GM19025 (cell line): Measurements from ENCODE around the gene FAM186B.
"Not testable (repeated sequence)": the region's sequence is repeated elsewhere in the genome, so short reads cannot be mapped to it uniquely, and the experiment has no call there.

Experiments used
- ATAC-seq: cut with Tn5 transposase; IDR thresholded peaks from one replicate; pipeline ENCODE4 v1.9.1; 2021; ENCODE audit warnings: mild to moderate bottlenecking, low read depth, moderate library complexity; ENCODE audit not compliant: unreplicated experiment

Gene FAM186B

DNA sequence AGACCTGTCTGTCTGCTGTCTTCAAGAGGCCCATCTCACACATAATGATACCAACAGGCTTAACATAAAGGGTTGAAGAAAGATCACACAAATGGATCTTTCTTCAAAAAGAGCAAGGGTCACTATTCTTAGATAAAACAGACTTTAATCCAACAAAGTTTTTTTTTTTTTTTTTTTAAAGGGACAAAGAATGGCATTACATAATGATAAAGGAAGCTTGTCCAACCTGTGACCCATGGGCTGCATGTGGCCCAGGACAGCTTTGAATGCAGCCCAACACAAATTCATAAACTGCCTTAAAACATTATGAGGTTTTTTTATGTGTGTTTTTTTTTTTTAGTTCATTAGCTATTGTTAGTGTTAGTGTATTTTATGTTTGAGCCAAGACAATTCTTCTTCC is 6.8 kb upstream of the FAM186B start:
- no peak for ATAC-seq

- ATAC-seq: not testable (repeated sequence)
Measured at GRCh38 chr12:49610785-49611184, 5.3 kb upstream of the FAM186B start.

GRCh38 chr12:49609875-49610154 is 4.4 kb upstream of the FAM186B start:
- no peak for ATAC-seq

- ATAC-seq: no peak
Measured at GRCh38 chr12:49609059-49609874, 3.8 kb upstream of the FAM186B start.

DNA sequence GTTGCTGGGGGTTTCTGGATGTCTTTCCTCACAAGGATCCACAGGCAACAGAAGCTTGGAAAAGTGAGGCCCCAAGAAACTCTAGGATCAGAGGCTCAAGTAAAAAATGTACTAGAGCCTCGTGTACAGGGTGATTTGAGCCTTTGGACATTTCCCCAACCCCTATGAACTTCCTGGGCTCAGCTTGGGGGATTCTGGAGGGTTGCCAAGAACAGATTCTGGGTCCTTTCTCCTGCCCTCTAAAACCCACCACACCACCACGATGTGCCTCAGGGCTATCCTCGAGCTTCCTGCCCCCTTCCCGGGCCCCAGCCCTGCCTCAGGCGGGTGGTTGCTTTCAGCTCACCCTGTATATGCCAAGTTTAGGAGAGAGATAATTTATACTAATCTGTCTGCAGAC is 583 bp downstream of the FAM186B start:
- no peak for ATAC-seq

DNA sequence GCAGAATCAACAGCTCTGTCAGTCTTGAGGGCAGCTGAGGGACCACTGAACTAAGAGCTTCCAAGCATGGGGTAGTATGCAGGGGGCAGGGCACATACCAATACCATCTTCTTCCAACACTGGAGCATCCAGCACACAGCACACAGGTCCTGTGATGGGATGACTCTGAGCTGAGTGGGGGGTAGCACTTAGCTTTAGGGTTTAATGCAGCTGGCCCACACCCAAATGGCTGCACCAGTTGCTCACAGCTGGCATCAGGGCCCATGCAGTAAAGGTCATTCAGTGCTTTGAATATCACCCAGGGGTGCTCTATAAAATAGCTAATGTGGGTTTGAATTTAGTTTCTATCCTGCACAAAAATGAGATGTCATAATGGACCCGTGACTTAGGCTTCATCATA is 1.7 kb downstream of the FAM186B start:
- no peak for ATAC-seq

GRCh38 chr12:49599961-49600360 is 5.5 kb downstream of the FAM186B start:
- ATAC-seq: no peak

GRCh38 chr12:49598527-49598926 is 6.9 kb downstream of the FAM186B start:
- no peak for ATAC-seq

GRCh38 chr12:49588721-49589516 is 16.5 kb downstream of the FAM186B start:
- no peak for ATAC-seq

GRCh38 chr12:49588281-49588680 is 17.2 kb downstream of the FAM186B start:
- ATAC-seq: no peak

DNA sequence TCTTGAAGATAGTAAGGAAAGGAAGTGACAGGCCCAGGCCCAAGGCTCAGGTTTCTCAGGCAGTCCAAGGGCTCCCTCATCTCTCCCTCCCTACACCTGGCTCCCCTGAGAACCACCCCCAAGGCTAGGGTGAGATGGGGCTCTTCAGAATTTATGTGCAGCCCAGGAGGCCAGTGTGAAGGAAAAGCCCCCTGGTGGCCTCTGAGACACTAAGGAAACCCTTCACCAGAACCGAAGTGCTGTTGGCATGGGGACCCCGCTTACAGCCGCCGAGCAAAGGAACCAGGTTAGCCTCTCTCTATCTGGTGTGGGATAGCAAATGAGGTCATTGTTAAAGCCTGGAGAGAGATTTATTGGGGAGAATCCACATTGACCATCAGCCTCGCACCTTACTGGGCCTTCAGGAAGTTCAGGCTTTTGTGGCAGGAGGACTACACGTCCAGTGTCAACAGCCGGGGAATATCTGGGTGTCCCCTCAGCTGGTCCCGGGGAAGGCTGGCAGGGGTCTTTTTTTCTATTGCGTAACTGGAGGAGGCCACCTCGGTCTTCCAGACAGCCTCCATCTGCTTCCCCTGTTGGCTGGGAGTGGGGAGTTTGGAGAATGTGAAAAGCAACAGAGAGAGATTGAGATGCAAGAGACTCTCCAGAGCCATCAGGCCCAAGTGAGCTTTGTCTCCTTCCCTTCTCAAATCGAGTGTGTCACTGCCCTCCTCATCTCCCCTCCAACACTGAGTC is 18.1 kb downstream of the FAM186B start:
- ATAC-seq: no peak

- no peak for ATAC-seq
Measured at GRCh38 chr12:49585477-49586459, 19.7 kb downstream of the FAM186B start.

DNA sequence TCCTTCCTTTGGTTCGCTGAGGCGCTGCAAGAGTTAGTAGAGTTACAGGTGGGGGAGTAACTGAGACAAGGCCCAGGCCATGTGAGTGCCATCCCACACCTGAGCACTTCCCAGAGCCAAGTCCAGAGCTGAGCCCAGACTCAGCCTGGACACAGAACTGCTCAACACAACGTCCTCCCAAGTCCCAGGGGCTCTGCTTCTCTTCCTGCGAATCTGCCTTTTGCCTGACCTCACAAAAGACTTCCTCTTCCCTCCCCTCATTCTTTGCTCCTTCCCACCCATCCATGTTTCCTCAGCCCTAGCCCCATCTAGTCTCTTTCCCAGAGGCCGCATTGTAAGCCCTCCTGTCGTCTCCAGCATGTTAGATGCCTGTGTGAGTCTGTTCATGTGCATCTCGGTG is 20.8 kb downstream of the FAM186B start:
- ATAC-seq: no peak

GRCh38 chr12:49583366-49584094 is 21.9 kb downstream of the FAM186B start:
- no peak for ATAC-seq

DNA sequence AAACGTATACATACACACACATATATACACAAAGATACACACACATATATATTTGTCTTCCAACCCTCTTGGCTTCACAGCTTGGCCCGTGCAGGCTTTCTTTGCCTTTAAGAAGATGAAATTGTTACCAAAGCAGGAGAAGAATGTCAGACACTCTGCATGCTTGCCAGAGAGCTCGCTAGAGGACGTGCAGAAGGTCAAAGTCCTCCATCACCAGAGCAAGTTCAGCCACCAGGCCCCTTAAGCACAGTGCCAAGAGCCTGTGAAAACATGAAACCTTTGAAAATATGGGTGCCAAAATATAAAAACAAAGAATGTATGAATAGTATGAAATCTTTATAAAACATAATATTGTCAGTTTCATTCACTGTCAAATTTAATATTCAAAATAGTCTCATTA is 22.6 kb downstream of the FAM186B start:
- ATAC-seq: no peak

GRCh38 chr12:49582201-49582600 is 23.2 kb downstream of the FAM186B start:
- ATAC-seq: no peak

GRCh38 chr12:49580572-49581535 is 24.6 kb downstream of the FAM186B start:
- ATAC-seq: no peak

GRCh38 chr12:49578471-49579112 is 26.8 kb downstream of the FAM186B start:
- ATAC-seq: no peak
